HG03457 (cell line): ENCODE results near the gene CDC37L1.

Source experiments
- ATAC-seq: cut with Tn5 transposase; IDR thresholded peaks from one replicate; pipeline ENCODE4 v1.9.1; 2021; ENCODE audit warnings: moderate number of reproducible peaks; ENCODE audit not compliant: unreplicated experiment

Gene CDC37L1

DNA sequence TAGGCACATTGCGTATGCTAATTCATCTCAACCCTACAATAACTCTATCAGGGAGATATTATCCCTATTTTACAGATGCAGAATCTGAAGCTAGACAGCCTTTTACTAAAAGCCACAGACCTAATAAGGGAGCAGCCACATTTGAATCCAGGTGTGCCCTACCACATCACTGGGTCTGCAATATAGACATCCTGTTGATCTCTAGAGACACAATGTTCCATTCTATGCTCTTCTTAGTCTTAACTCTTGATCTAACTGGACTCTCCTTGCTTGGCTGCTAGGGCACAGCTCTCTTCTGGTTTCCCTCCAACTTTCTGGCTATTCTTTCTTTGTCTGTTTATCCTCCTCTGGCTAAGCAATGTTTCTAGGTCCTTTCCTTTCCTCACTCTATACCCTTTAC is 11.7 kb upstream of the CDC37L1 start:
- no peak for ATAC-seq

DNA sequence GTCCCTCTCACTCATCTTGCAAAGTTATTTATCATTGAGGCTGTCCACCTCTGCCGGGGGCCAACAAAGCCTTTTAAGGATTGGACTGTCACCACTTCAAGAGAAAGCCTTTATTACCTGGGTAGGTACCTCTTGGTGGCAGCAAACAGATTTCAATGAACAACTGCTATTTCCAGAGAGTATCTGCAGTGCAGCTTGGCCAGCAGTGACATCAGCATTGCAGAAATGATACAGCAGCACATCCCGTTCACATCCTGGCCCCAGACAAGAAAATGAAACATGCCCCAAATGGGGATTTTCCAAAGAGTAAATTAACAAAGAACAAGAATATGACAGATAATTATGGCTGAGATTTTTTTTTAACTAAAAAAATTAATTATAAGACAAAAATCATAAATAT is 10.8 kb upstream of the CDC37L1 start:
- ATAC-seq = no peak

DNA sequence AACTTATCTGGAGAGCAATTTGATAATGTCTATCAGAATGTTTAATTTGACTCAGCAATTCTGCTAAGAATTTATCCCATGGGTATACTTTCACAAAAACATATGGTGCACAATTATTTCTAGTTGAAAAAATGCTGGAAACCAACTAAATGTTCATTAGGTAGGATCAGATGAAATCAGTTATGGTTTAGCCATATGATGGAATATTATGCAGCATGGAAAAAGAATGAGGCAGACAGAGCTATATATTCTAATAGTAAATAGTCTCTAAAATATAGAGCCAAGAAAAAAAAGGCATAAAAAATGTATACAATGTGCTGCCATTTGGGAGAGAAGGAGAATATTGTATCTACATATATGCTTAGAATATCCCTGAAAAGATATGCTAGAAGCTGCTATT is 9.5 kb upstream of the CDC37L1 start:
- ATAC-seq = no peak

DNA sequence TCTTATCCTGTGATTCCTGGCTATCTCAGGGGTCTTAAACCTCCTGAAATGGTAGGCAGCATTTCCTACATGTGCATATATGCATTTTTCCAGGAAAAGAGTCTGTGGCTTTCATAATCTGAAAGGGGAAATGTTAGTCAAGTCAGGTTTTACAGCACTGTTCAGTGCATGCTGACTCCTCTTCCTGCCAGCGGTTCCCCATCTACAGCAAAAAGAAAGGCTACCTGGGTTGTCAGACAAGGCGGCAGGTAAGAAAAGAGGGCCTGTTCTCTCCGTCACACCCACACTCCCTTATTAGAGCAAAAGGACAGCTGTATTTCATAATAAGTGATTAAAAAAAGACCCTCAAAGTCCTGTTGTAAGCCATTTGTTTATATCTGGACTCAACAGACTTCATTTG is 8.8 kb upstream of the CDC37L1 start:
- ATAC-seq = no peak

DNA sequence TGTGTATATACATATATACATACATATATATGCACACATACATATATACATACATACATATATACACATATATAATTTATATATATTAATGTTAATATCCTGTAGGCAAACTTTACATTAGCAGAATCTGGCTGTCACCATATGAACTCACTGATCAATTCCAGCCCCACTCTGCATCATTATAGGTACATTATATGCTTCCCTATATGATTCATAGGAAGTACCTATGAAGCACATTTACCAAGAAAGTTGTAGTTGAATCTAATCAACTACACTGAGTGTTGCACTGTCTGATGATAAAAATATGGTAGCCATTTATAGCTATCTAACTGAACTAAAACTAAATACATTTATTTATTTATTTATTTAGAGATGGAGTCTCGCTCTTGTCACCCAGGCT is 7.6 kb upstream of the CDC37L1 start:
- ATAC-seq = no peak

DNA sequence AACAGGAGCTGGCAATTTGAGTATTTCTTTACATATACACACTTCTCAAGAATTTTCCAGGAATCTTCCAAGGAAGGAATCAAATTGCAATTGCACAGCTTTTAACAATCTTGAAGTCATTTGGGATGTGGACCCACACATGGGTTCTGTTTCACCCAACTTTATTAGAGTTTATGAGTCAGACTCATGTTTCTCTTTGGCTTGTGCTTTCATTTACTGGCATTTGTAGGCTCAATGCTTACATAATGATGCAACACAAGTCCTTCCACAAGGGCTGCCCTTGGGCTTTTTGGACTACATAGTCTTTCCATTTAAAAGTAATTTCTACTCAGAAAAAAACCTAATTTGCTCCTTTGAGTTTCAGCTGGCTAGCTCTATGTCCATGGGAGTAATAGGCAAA is 4.6 kb upstream of the CDC37L1 start:
- ATAC-seq = no peak

DNA sequence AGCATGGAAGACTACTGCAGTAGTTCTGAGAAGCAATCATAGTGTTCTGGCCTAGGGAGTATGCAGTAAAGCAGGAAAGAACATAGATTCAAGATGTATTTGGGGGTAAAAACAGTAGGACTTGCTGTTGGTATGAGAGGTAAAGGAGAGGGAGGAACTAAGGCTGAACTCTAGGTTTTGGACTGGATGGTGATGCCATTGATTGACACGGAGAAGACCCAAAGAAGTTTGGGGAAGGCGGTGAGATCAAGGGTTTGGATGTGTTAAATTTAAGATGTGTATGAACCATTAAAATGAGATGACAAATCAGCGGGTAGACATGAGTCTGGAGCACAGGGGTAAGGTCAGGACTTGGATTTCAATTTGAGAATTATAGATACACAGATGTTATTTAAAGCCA is 2.0 kb upstream of the CDC37L1 start:
- ATAC-seq = no peak

DNA sequence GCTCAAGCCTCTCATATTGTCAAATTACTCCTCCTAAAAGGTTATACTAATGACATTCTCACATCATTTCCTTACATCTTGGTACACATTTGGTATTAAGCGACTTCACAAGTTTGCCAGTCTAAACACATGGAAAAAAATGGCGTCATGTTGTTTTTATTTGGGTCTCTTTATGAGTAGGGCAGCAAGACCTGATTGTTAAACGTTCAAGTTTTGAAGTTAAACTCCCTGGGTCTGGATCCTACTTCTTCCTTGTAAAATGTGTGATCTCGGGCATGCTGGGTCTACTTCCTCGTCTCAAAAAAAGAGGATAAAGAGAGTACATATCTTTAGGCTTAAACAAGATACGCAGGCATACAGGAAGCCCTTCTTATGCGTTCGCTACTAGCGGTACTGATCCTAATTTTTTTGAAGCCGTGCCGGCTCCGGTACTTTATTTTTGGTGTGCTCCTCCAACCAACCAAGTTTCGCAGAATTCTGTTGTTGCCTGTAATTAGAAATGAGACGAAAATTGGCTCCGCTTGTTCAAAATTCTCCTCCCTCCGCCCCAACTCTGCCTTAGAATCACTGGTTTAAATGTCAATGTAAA is 596 bp upstream of the CDC37L1 start:
- ATAC-seq = peak; percentile 13

DNA sequence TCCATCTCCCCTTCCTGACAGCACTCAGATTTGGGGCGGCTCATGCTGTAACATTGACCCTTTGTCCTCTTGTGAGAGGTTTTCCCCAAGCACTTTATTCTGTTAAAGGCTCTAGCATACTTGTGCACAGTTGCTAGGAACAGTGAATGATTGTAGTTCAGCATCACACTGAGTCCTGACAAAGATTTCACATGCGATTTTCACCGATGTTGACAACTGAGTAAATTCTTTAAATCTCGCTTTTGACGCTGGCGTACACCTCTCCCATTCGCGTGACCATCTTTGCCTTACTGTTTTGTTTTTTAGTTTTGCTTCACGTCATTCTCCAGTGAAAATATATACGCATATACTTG is 780 bp downstream of the CDC37L1 start:
- ATAC-seq = peak; percentile 11

DNA sequence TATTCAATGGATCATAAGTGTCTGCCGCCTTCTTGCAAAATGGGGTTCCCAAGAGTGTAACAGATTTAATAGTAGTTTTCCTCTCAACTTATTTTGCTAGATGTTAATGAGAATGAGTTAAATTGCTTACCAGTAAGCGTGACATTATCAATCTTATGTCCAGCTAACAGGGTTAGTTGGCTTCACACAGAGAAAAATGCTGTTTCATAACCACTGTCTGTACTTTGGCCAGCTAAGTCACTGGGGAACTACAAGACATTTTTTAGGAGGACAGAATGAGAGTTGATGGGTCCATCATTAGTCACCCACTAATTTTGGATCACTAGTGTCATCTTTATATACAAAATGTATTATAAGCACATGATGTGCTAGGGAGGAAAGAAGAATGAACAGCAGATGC is 1.4 kb downstream of the CDC37L1 start:
- ATAC-seq = no peak

DNA sequence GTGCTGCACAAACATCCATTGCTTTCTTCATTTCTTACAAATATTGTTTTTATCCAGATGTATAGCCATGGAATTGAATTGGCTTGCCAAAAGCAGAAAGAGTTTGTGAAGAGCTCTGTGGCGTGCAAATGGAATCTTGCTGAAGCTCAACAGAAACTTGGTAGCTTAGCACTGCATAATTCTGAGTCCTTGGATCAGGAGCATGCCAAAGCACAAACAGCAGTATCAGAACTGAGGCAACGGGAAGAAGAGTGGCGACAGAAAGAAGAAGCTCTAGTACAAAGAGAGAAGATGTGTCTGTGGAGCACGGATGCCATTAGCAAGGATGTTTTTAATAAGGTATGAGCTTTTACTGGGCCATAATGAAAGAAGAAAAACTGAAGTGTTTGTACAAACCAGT is 5.5 kb downstream of the CDC37L1 start:
- no peak for ATAC-seq

DNA sequence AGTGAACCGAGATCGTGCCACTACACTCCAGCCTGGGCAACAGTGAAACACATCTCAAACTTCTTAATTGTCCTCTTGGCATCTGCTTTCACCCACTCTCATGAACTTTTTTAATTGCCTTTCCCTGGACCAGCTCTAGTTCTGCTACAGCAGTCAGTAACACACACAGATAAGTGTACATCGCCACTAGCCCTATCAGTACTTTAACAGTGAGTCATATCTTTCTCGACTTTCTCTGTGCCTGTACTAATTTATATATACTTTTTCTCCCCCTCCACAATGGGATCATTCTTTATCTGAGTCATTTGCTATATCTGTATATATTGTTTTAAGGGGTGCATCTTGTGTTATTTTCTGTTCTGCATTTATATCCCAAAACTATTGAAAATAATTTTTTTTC is 6.7 kb downstream of the CDC37L1 start:
- ATAC-seq = no peak

DNA sequence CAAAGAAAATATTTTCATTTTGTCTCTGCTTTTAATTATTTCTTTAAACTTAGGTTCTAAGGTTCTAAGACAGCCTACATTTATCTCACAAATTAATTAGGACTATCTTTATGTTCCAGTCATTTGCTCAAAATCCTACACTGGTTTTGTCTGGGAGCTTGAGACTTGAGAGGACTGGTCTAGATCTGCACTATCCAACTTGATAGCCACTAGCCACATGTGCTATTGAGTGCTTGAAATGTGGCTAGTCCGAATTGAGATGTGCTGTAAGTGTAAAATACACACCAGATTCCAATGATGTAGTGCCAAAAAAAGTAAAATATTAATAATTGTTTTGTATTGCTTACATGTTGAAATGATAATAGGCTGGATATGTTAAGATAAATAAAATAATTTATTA is 7.2 kb downstream of the CDC37L1 start:
- no peak for ATAC-seq

DNA sequence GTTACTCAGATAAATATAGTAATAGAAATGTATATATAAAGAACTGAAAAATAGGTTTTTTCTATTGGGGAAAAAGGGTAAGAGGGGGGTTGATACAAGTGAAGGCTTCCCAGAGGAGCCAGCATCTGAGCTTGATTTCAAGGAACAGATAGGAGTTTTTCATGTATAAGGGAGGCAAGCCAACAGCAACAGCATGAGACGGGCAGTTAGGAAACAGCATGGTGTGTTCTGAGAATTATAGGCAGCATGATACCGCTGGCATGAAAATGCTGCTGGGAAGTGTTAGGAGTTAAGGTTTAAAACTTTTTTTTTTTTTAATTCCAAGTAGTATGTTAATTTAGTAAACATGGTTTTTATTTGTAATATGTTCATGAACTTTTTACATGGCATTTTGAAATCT is 9.7 kb downstream of the CDC37L1 start:
- no peak for ATAC-seq

DNA sequence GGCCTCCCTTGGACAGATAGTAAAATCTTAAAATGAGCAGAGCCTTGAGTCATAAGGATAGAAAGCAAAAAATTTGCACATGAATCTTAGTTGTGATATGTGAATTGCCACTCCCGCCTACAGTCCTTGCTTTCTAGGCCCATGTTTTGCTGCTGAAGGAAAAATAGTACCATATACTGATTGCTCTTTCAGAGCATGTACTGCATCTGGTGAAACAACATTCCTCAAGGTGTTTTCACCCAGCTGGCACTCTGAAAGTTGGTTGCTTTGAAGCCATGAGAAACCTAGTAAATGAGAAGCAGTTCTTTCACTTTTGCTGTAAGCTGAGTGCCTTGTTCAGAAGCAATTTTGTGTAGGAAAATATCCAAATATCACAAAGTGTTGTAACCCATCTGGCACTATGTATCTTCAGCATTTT is 10.3 kb downstream of the CDC37L1 start:
- ATAC-seq = no peak

DNA sequence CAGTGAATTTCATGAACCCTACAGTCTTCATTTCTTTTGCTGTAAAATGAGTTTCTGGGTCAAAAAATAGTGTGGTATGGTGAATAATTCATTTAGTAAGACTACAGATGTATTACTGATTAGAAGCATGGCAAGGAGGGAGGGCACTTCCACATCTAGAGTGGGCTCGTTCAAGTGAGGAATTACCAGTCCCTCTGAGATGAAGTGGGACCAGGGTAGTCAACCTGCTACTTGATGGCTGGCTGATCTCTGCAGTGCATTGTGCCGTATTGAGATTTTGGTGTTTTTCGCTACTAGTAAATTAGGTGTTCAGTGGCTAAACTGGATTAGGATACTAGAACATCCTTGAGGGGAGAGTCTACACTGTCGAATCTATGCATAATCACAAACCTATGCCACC is 10.8 kb downstream of the CDC37L1 start:
- no peak for ATAC-seq

DNA sequence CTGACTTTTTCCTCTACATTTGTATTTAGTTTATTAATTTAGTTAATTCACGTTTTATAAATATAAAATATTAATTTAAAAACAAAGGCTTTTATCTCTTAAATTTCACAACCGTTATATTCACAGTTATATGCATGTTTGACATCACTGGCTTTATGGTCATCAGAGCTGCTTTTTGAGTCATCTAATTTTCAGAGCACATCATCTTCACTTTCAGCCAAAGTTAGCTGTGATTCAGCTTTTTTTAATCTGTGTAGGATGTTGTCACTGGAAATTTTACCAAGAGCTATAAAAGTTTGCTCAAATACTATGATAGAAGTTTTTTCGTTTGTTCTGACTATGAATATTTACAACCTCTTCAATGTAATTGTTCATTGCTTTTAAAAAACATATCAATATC is 12.4 kb downstream of the CDC37L1 start:
- no peak for ATAC-seq

DNA sequence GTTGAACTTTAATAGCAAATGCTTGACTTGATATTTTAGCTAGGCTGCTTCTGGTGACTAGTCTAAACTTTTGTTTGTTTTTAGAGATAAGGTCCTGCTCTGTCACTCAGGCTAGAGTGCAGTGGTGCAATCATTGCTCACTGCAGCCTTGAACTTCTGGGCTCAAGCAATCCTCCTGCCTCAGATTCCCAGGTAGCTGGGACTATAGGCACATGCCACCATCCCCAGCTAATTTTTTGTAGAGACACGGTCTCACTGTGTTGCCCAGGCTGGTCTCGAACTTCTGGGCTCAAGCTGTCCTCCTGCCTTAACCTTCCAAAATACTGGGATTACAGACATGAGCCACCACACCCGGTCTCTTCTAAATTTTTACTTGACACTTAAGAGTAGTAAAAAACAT is 20.7 kb downstream of the CDC37L1 start:
- ATAC-seq = no peak

DNA sequence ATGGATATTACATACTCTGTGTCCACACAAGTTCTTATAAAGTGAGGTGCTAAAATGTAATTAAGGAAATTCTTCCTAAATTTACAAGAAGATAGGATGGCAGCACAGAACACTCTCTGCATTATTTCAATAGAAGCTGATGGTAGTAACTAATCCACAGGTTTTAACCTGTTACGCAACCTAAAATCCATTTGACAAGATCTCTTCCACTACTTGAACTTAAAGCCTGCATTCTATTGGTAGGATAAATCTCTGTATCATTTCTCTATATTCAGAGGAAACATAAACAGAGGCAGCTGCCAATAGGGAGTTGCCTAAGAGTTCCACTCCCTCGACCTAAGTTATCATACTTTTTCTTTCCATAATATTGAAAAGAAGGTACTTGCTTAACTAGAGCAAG is 21.6 kb downstream of the CDC37L1 start:
- no peak for ATAC-seq

DNA sequence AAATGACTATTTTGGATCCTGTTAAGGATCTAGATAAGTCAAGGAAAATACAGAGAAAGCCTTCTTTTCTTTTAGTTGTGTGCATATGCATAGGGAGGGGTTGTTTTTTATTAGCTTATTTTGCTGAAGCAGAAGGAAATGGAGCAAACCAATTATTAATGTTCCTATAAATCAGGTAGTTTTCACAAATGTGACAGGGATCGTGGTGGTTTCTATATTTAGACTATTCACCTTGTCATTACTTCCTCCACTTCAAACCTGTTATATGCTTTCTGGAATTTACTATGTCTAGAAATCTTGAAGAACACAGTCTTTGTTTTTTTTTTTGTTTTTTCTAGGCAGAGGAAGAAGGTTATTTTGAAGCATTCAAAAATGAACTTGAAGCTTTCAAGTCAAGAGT is 22.2 kb downstream of the CDC37L1 start:
- ATAC-seq = no peak

DNA sequence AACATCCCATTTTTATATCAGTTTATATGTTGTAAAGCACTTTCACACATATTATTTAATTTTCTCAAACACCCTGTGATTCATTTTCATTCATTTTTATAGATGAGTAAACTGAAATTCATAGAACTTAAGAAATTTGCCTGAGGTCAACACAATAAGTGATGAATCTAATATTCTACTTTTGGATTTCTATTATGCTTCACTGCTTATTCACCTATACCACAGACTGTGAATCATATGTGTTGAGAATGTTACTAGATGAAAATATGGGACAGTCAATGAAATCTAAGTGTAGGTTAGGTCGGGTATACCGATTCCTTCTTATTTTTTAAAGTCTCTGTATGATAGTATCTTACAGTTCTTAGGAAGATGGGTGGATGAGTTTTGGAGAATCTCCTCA is 24.8 kb downstream of the CDC37L1 start:
- ATAC-seq = no peak

DNA sequence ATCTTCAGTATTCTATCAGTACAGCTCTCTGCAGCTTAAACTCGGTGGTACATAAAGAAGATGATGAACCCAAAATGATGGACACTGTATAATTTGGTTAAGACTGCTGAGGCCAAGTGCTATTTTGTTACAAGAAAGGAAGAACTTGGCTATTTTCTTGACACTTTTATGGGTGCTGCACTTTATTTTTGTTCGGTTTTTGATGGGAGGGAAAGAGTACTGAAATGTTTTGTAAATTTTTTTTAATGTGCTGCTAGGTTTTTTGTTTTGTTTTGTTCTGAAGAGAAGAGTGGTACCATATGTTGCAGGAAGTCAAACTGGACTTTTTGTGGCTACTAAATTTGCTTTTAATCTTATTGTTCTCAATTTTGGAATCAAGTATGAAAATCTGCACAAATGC is 26.7 kb downstream of the CDC37L1 start:
- no peak for ATAC-seq

DNA sequence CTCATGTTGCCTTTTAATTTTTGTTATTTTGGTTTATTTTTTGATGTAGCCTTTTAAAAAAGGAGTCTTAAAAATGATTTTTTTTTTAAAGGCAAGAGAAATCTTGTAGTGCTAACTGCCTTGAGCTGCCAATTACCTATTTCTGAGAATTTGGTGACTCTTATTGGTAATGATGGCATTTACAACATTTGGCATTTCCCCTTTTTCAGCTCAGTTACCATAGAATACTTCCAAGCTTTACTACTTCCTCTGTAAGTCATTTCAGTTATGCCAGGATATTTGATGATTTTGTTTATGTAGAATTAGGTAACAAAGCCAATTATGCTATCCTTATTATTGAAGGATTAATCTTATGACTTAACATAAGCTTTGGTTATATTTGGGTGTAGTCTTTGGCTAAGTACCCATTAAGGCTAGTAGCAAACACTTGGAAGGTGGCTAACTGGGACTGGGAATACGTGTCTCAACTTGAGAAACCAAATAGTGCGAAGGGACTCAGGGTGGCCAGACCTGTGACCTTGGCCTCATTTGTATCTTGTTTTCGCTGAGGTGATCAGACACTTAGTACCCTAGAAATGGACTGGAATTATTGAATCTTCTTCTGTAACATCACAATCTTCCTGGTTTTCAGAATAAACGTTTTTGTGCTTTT is 27.7 kb downstream of the CDC37L1 start:
- no peak for ATAC-seq
